Tibial nerve (tissue), 4 donors: Measurements from ENCODE around the gene MTFR1L.

Experiments
- CTCF ChIP-seq, 5 experiments: fragments of 200-600 bp in 3 of 5; fragments of 450-650 bp in 2 of 5; sonication (generic) in 3 of 5; IDR thresholded peaks; one replicate each; pipeline ENCODE4 v1.5.1; 2016 to 2019; ENCODE audit warnings: antibody characterized with exemption in 5 of 5, mild to moderate bottlenecking in 3 of 5, moderate library complexity in 2 of 5
- EP300 ChIP-seq, 2 donors: sonication (generic); formaldehyde crosslinking; IDR thresholded peaks; one replicate each; pipeline ENCODE4 v1.6.1; 2017; ENCODE audit warnings: antibody characterized with exemption in 2 of 2, mild to moderate bottlenecking in 1 of 2
- POLR2A ChIP-seq, 2 donors: fragments of 450-650 bp; IDR thresholded peaks; one replicate each; pipeline ENCODE4 v1.6.1; 2017; ENCODE audit warnings: antibody characterized with exemption in 2 of 2, mild to moderate bottlenecking in 2 of 2, moderate library complexity in 2 of 2

- TF ChIP-seq CTCF (IDR thresholded peaks at IDR 0.05) (no peak), POLR2A (IDR thresholded peaks at IDR 0.05) (no peak), EP300 (IDR thresholded peaks at IDR 0.05) (no peak)
Measured at GRCh38 chr1:25807480-25808390, 12.0 kb upstream of the MTFR1L start.
